ENCODE measurements around the gene LRRTM4. TPM values are rescaled to one million over a fixed set of nuclear protein-coding genes. Genes with fewer than 3 reads are reported as not detected.

LRRTM4 gene
- total RNA-seq, 4 donors from 2014 or later = 0.22 TPM; not detected in 3

DNA sequence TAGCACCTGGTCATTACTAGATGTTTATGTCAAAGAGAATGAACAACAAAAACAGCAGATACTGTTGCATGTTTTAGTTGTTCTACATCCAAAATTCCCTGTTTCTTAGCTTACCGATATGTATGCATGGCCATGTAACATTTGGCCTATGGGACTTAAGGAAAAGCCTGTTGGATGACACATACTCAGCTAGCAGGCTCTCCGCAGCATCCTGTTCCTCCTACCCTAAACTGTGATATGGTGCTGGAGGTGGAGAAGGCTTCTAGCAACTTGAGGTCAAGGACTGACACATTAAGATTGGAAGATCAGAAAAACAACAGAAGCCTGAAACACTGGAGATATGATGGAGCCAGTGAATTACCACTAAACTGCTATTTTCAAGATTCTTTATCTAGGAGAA, 537.8 kb downstream of the LRRTM4 start:
- TF ChIP-seq, protein P1, sequence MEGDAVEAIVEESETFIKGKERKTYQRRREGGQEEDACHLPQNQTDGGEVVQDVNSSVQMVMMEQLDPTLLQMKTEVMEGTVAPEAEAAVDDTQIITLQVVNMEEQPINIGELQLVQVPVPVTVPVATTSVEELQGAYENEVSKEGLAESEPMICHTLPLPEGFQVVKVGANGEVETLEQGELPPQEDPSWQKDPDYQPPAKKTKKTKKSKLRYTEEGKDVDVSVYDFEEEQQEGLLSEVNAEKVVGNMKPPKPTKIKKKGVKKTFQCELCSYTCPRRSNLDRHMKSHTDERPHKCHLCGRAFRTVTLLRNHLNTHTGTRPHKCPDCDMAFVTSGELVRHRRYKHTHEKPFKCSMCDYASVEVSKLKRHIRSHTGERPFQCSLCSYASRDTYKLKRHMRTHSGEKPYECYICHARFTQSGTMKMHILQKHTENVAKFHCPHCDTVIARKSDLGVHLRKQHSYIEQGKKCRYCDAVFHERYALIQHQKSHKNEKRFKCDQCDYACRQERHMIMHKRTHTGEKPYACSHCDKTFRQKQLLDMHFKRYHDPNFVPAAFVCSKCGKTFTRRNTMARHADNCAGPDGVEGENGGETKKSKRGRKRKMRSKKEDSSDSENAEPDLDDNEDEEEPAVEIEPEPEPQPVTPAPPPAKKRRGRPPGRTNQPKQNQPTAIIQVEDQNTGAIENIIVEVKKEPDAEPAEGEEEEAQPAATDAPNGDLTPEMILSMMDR (IDR thresholded peaks at IDR 0.05; ENCODE audit: low read depth) = no peak

DNA sequence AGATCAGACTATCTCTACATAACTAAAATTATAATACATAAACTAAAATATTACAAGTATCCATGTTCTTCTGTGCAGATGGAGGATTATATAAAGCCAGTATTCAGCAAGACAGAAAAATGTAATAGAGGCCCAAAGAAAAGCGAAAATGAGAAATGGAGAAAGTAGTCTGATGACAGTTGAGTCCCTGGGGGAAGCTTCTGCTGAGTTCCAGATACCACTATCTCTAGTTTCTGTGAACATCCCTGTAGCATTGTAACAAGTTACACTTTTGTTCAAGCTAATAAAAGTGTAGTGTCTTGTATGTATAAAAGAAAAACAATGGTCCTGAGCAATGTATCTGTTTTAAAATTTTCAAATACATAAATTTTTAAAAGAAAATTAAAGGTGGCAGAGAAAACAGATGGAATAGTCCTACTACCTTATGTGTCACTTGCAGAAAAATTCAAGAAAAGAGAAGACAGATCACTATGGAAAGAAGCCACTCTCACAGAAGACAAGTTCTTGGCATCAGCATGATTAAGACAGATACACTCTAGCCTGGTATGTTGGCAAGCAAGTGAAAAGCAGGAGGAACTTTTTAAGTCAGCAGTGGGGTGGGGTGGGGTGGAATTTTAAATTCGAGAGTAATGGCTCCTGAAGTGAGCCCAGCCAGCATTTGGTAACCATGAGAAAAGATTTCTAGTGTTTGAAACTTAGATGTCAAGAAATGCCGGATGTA, 541.9 kb downstream of the LRRTM4 start:
- TF ChIP-seq, protein P1 (IDR thresholded peaks at IDR 0.05; ENCODE audit: low read depth) = no peak

DNA sequence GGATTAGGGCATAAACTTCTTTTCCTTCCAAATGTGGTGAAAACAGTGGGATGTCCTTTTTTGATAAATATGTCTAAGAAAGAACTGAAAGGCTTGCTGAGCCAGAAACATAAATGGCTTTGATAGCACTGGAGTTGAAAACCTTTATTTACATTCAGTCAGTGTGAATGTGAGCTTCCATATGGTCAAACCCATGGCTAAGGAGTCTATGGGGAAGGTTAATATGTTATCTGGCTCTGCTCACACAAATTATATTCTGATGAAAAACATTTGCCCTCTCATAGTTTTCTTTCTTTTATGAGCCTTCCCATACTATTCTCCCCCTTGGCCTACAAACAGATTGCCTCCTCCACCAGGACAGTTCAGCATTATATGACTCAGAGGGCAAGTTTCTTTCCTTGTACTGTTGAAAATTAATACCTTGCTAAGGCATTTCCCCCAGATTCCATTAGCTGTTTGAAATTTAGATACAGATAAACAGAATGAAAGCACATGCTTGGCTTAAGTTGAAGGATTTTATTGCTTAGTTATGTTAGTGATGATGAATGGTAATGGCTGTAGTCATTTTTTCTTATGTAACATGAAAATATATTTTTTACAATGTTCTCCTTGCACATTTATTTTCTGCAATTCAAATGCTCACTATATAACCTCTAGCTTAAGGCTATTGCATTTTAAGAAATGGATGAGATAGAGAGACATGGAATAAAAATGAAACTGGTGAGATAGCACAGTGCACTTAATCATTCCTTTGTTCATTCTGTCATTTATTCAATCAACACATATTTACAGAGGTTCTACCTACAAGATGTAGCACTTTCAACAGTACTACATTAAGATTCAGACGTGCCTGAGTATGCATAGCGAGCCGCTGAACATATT, 544.1 kb downstream of the LRRTM4 start:
- TF ChIP-seq, protein P1 (IDR thresholded peaks at IDR 0.05; ENCODE audit: low read depth) = no peak

DNA sequence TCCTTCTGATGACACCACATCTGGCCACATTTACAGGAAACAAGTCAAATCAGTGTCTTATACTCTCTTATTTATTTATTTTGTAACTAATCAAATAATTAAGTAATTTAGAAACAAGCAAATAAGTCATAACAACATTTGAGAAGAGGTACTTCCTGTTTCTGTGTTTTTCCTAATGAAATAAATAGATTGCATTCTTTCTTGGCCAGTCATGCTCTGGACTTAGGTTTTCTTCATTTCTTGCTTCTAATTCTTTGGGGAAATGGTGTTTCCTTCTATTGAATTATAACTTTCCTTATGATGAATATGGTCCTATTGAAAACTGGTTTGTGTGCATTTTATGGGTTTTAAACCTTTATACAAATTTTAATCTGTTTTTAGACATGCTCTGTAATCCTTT, 546.4 kb downstream of the LRRTM4 start:
- TF ChIP-seq, protein P1 (IDR thresholded peaks at IDR 0.05; ENCODE audit: low read depth) = no peak

DNA sequence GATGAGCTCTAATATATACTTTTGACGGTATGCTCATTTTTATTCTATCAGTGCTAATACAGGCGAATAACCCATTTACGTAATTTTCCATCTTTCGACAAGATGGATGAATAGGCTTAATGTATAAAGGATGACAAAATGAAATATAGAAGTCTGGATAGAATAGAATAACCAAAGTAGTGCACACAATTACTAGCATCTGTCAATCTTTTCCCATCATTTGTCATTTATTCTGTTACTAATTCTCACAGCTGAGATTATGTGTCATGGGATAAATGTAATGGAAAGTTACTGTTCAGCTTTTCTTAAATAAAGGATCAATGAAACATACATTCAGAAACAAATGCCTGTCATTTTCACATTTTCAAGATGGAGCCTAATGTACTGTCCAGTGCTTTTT, 548.6 kb downstream of the LRRTM4 start:
- TF ChIP-seq, protein P1 (IDR thresholded peaks at IDR 0.05; ENCODE audit: low read depth) = no peak

DNA sequence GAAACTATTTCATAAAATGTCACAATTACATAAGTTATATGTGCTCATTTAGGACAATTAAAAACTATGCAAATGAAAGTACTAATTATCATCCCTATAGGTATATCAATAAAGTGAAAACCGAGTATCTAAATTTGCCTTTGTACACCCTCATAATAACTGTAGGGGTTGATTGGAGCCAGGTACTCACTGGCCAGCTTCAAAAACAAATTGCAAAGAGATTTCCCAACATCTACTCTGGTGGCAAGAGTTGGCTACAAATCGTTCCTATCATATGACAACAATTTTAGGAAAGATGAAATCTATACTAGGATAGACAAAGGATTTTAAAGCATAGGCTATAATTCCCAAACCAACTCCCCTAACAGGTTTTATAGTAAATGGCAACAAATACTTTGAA, 556.4 kb downstream of the LRRTM4 start:
- TF ChIP-seq, protein P1 (IDR thresholded peaks at IDR 0.05; ENCODE audit: low read depth) = no peak

DNA sequence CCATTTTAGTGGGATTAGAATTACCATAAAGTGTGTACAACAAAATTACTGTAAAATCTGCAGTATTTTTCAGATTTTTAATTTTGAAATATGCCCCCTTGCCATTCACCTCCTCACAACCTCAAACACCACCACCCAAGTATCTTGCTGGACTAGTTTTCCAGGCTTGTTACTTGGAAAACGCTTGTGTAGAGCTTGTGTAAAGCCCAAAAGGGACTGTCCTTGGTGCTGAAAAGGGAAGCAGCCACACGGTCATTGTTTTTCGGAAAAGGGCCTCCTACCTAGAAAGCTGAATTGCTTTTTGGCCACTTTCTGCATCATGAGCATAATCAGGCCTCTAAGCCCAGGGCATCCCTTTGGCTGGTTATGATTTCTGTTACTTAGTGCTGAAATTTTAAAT, 563.4 kb downstream of the LRRTM4 start:
- TF ChIP-seq, protein P1 (IDR thresholded peaks at IDR 0.05; ENCODE audit: low read depth) = no peak

Data from subcutaneous adipose tissue (tissue), 4 donors.